Measurements from ENCODE around the gene TGFB1. TPM values are rescaled to one million over a fixed set of nuclear protein-coding genes. Genes with fewer than 3 reads are reported as not detected.

TGFB1 gene
- total RNA-seq, 1 experiment from 2014 or later: 102 TPM

DNA sequence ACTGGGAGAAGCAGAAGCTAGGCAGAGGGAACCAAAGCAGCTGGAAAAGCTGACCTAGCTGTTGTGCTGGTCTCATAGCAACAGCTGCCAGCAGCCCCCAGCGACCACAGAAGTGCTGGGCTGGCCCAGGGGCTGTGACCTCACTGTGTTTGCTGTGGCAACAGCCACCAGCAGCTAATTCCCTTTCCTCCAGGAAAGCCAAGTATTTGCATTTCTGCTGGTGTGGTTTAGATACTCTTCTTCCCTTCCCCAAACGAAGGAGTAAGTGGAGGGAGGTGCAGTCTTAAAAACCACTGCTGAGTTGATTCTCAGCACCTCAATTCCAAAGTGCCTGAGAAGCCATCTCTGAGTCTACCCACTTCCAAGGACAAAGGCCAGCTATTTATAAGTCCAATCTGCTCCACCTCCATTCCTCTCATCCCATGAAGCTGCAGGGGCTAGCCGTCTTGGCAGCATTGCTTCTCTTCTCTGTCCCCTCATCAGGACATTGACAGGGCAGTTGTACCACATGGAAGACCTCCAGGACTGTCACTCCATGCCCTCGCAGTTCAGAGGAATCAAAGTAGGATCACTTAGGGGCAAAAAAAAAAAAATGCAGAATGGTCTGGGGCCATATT, 55.3 kb downstream of the TGFB1 start:
- CTCF ChIA-PET: no interaction called here
- intact Hi-C loops (cut with micrococcal nuclease; ENCODE audit: unreplicated experiment): no loop called here
- Histone ChIP-seq H3K36me3 (ENCODE audit: insufficient read depth, low read length, poor library complexity, severe bottlenecking) (peaks cover 99% of the 10 kb centered on the region), H3K4me1 (ENCODE audit: insufficient read depth, low read length, poor library complexity, severe bottlenecking) (no peaks in the 10 kb centered on the region), H3K9me3 (ENCODE audit: low read depth, low read length, poor library complexity, severe bottlenecking) (no peaks in the 10 kb centered on the region), H3K27ac (ENCODE audit: low read depth, low read length, poor library complexity, severe bottlenecking) (no peak overlapping the region), H3K27me3 (replicated peaks; ENCODE audit: insufficient read depth, low read depth, low read length, poor library complexity) (no peaks in the 10 kb centered on the region), H3K4me3 (ENCODE audit: low read depth, low read length, poor library complexity, severe bottlenecking) (no peak overlapping the region)
- TF ChIP-seq, protein P1, sequence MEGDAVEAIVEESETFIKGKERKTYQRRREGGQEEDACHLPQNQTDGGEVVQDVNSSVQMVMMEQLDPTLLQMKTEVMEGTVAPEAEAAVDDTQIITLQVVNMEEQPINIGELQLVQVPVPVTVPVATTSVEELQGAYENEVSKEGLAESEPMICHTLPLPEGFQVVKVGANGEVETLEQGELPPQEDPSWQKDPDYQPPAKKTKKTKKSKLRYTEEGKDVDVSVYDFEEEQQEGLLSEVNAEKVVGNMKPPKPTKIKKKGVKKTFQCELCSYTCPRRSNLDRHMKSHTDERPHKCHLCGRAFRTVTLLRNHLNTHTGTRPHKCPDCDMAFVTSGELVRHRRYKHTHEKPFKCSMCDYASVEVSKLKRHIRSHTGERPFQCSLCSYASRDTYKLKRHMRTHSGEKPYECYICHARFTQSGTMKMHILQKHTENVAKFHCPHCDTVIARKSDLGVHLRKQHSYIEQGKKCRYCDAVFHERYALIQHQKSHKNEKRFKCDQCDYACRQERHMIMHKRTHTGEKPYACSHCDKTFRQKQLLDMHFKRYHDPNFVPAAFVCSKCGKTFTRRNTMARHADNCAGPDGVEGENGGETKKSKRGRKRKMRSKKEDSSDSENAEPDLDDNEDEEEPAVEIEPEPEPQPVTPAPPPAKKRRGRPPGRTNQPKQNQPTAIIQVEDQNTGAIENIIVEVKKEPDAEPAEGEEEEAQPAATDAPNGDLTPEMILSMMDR (conservative IDR thresholded peaks at IDR 0.05; ENCODE audit: low read depth, low read length): no peak
- no peak for TF ChIP-seq EZH2 (IDR thresholded peaks at IDR 0.05; ENCODE audit: borderline replicate concordance, low read depth, low read length, poor library complexity, severe bottlenecking)
- BruUV-seq (replicated peaks): no TSS peak
- POLR2A ChIA-PET (ENCODE audit: low non-redundant PET): no interaction called here
- DNase-seq (ENCODE audit: low spot score): no peak

DNA sequence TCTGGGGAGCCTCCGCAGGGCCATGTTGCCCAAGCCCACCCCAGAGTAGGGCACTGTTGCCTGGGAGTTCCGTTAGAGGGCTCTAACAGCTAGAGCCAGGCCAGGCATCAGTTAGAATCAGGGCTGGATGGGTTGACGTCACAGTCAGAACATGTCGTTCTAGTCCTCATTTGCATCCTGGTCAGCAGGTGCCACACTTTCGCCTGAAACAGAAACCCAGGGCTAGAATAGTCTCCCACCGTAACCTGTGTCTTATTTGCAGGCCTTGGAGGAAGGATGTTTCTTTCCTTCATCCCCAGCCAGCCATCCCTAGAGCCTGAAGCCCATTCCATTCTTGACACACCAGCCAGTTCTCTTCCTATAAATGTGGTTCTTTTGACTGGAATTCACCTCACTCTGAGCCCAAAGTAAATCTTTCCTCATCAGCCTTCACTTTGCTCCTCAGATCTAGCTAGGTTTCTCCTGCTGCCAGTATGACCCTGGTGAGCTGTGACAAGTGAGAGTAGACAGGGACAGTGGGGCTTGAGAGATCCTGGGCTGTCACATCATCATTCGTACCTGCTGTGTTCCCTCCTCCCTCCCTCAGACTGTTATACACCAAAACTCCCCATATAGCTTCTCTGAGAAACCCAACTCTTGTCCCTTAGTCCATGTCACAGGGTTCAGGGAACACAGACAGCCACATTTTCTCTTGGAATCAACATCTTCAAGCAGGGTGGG, 55.9 kb downstream of the TGFB1 start:
- Histone ChIP-seq H3K27me3 (replicated peaks; ENCODE audit: insufficient read depth, low read depth, low read length, poor library complexity) (no peaks in the 10 kb centered on the region), H3K27ac (ENCODE audit: low read depth, low read length, poor library complexity, severe bottlenecking) (no peak overlapping the region), H3K9me3 (ENCODE audit: low read depth, low read length, poor library complexity, severe bottlenecking) (no peaks in the 10 kb centered on the region), H3K4me3 (ENCODE audit: low read depth, low read length, poor library complexity, severe bottlenecking) (no peak overlapping the region), H3K36me3 (ENCODE audit: insufficient read depth, low read length, poor library complexity, severe bottlenecking) (peaks cover 100% of the 10 kb centered on the region), H3K4me1 (ENCODE audit: insufficient read depth, low read length, poor library complexity, severe bottlenecking) (no peaks in the 10 kb centered on the region)
- intact Hi-C loops (cut with micrococcal nuclease; ENCODE audit: unreplicated experiment): no loop called here
- no peak for DNase-seq (ENCODE audit: low spot score)
- no TSS peak for BruUV-seq (replicated peaks)
- ChIA-PET POLR2A (ENCODE audit: low non-redundant PET) (interaction anchor here (0.6 kb wide), 1 partner anchor 450 kb away, joined by 28 read pairs; no protein-coding TSS in a partner anchor), CTCF (no interaction called here)
- no peak for TF ChIP-seq EZH2 (IDR thresholded peaks at IDR 0.05; ENCODE audit: borderline replicate concordance, low read depth, low read length, poor library complexity, severe bottlenecking)
- TF ChIP-seq, protein P1 (conservative IDR thresholded peaks at IDR 0.05; ENCODE audit: low read depth, low read length): no peak

DNA sequence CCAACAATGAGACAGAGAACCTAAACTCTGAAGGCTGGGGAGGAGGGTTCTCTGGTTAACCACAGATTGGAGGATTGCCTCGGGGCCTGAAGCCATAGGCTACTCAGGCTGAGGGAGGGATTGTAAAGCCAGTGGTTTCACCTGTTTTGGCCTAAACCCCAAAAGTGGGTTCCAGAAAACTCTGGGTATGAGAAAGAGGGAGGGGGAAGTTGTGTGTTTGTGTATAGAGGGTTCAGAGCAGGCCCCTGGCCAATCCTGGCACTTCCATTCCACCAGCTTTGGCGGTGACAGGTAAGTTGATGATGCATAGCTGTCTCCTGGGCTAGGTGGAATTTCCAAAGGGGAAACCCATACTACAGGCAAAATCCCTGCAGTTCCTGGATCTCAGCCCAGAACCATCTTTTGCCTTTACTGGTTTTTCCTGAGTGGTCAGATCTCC, 57.3 kb downstream of the TGFB1 start:
- intact Hi-C loops (cut with micrococcal nuclease; ENCODE audit: unreplicated experiment): no loop called here
- Histone ChIP-seq H3K36me3 (ENCODE audit: insufficient read depth, low read length, poor library complexity, severe bottlenecking) (peaks cover 100% of the 10 kb centered on the region), H3K4me1 (ENCODE audit: insufficient read depth, low read length, poor library complexity, severe bottlenecking) (no peaks in the 10 kb centered on the region), H3K4me3 (ENCODE audit: low read depth, low read length, poor library complexity, severe bottlenecking) (no peak overlapping the region), H3K27ac (ENCODE audit: low read depth, low read length, poor library complexity, severe bottlenecking) (no peak overlapping the region), H3K9me3 (ENCODE audit: low read depth, low read length, poor library complexity, severe bottlenecking) (no peaks in the 10 kb centered on the region), H3K27me3 (replicated peaks; ENCODE audit: insufficient read depth, low read depth, low read length, poor library complexity) (no peaks in the 10 kb centered on the region)
- ChIA-PET CTCF (no interaction called here), POLR2A (ENCODE audit: low non-redundant PET) (no interaction called here)
- DNase-seq (ENCODE audit: low spot score): no peak
- TF ChIP-seq EZH2 (IDR thresholded peaks at IDR 0.05; ENCODE audit: borderline replicate concordance, low read depth, low read length, poor library complexity, severe bottlenecking): no peak
- TF ChIP-seq, protein P1 (conservative IDR thresholded peaks at IDR 0.05; ENCODE audit: low read depth, low read length): no peak
- BruUV-seq (replicated peaks): no TSS peak
